Tibial nerve (tissue), 4 donors: Measurements from ENCODE around the gene TSPAN32. TPM values are rescaled to one million over a fixed set of nuclear protein-coding genes. Genes with fewer than 3 reads are reported as not detected.
"Not testable (repeated sequence)": the region's sequence is repeated elsewhere in the genome, so short reads cannot be mapped to it uniquely, and the experiment has no call there.

ENCODE experiments used
- DNase-seq, 2 donors: peaks; one replicate each; pipeline ENCODE4 v3.0.0-alpha.2; 2019; ENCODE audit warnings: low spot score in 2 of 2
- H3K27ac ChIP-seq, 4 donors: fragments of 200-600 bp; sonication (generic) in 3 of 4; one replicate each; pipeline ENCODE4 v1.5.1; 2017 to 2019; ENCODE audit warnings: mild to moderate bottlenecking in 1 of 4
- H3K27me3 ChIP-seq, 2 donors: fragments of 200-600 bp; sonication (generic) in 1 of 2; one replicate each; pipeline versions ENCODE4 v1.5.1 to v1.6.0; 2017 to 2019
- H3K36me3 ChIP-seq, 3 donors: fragments of 200-600 bp; sonication (generic); one replicate each; pipeline ENCODE4 v1.5.1; 2018 to 2019
- H3K4me1 ChIP-seq, 4 donors: fragments of 200-600 bp; sonication (generic) in 3 of 4; one replicate each; pipeline ENCODE4 v1.5.1; 2017 to 2019
- H3K4me3 ChIP-seq, 4 donors: fragments of 200-600 bp; sonication (generic) in 3 of 4; one replicate each; pipeline ENCODE4 v1.5.1; 2017 to 2019; ENCODE audit warnings: mild to moderate bottlenecking in 1 of 4, moderate library complexity in 1 of 4
- H3K9me3 ChIP-seq, 4 donors: fragments of 200-600 bp; sonication (generic) in 3 of 4; one replicate each; pipeline ENCODE4 v1.5.1; 2017 to 2019
- EP300 ChIP-seq, 2 donors: sonication (generic); formaldehyde crosslinking; IDR thresholded peaks; one replicate each; pipeline ENCODE4 v1.6.1; 2017; ENCODE audit warnings: antibody characterized with exemption in 2 of 2, mild to moderate bottlenecking in 1 of 2
- POLR2A ChIP-seq, 2 donors: fragments of 450-650 bp; IDR thresholded peaks; one replicate each; pipeline ENCODE4 v1.6.1; 2017; ENCODE audit warnings: antibody characterized with exemption in 2 of 2, mild to moderate bottlenecking in 2 of 2, moderate library complexity in 2 of 2
- WGBS, 2 donors: methylation state at CpG; one replicate each; pipeline ENCODE4 v1.1.5; 2018; 5-methylcytosine and 5-hydroxymethylcytosine counted together
- total RNA-seq, 4 donors: library from RNA; depleted of rRNA; stranded (reverse); fragments of >200 nt; gene quantifications; one replicate each; pipeline ENCODE4 v1.1.0, GENCODE V29; 2016
- TF ChIP-seq, protein P1 (sequence below), 5 experiments: fragments of 200-600 bp in 3 of 5; fragments of 450-650 bp in 2 of 5; sonication (generic) in 3 of 5; IDR thresholded peaks; one replicate each; pipeline ENCODE4 v1.5.1; 2016 to 2019; ENCODE audit warnings: antibody characterized with exemption in 5 of 5, mild to moderate bottlenecking in 3 of 5, moderate library complexity in 2 of 5

The TSPAN32 gene
- total RNA-seq, 4 donors from 2014 or later = 1.8 to 9.0 (median 5.8) TPM

DNA sequence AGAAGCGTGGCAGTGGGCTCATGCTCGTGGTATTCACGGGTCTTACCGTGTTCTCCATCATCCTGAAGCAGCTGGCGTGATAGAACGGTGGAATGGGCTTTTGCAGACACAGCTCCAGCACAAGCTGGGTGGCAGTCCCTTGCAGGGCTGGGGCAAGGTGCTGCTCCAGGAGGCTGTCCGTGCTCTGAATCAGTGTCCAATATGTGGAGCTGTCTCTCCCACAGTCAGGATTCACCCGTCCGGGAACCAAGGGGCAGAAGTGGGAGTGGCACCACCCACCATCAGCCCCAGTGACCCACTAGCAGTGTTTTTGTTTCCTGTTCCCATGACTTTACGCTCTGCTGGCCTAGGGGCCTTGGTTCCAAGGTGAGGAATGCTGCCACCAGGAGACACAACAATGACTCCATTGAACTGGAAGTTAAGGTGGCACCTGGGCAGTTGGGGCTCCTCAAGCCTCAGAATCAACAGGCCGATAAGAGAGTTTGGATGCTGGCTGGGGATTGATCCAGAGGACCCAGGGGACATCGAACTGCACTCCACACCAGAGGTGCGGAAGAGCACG lies 58.3 kb downstream of the TSPAN32 start:
- TF ChIP-seq POLR2A (IDR thresholded peaks at IDR 0.05) = no peak
- TF ChIP-seq, protein P1, sequence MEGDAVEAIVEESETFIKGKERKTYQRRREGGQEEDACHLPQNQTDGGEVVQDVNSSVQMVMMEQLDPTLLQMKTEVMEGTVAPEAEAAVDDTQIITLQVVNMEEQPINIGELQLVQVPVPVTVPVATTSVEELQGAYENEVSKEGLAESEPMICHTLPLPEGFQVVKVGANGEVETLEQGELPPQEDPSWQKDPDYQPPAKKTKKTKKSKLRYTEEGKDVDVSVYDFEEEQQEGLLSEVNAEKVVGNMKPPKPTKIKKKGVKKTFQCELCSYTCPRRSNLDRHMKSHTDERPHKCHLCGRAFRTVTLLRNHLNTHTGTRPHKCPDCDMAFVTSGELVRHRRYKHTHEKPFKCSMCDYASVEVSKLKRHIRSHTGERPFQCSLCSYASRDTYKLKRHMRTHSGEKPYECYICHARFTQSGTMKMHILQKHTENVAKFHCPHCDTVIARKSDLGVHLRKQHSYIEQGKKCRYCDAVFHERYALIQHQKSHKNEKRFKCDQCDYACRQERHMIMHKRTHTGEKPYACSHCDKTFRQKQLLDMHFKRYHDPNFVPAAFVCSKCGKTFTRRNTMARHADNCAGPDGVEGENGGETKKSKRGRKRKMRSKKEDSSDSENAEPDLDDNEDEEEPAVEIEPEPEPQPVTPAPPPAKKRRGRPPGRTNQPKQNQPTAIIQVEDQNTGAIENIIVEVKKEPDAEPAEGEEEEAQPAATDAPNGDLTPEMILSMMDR (IDR thresholded peaks at IDR 0.05) = no peak
- no peak for TF ChIP-seq EP300 (IDR thresholded peaks at IDR 0.05)
- H3K9me3 ChIP-seq = no peaks in the 10 kb centered on the region
- 82 to 86% methylated on average over 14 of the region's 14 CpGs for WGBS, 2 donors
- peaks cover 0 to 3% (median 0%) of the 10 kb centered on the region in 4 donors for H3K4me1 ChIP-seq
- DNase-seq = no peak
- H3K27me3 ChIP-seq = no peaks in the 10 kb centered on the region
- no peak overlapping the region for H3K27ac ChIP-seq
- no peak overlapping the region for H3K4me3 ChIP-seq
- no peaks in the 10 kb centered on the region for H3K36me3 ChIP-seq

DNA sequence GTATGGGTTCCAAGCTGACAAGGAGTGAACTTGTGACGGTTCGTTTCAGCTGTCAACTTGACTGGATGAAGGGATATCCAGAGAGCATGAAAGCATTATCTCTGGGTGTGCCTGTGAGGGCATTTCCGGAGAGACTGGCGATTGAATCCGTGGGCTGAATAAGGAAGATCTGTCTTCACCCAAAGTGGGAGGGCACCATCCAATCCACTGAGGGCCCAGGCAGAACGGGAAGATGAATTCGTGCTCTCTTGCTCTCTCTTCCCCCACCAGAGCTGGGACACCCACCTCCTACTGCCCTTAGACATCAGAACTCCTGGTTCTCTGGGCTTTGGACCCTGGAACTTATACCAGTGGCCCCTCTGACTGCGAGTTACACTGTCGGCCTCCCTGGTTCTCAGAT lies 59.8 kb downstream of the TSPAN32 start:
- H3K9me3 ChIP-seq = no peaks in the 10 kb centered on the region
- no peak for DNase-seq
- peaks cover 0 to 15% (median 10%) of the 10 kb centered on the region in 4 donors for H3K4me1 ChIP-seq
- WGBS, 2 donors = 68 to 76% methylated on average over 9 of the region's 9 CpGs
- H3K27ac ChIP-seq = no peak overlapping the region
- TF ChIP-seq POLR2A (IDR thresholded peaks at IDR 0.05) = no peak
- TF ChIP-seq, protein P1 (IDR thresholded peaks at IDR 0.05) = no peak
- no peak for TF ChIP-seq EP300 (IDR thresholded peaks at IDR 0.05)
- no peaks in the 10 kb centered on the region for H3K27me3 ChIP-seq
- H3K36me3 ChIP-seq = no peaks in the 10 kb centered on the region
- no peak overlapping the region for H3K4me3 ChIP-seq

DNA sequence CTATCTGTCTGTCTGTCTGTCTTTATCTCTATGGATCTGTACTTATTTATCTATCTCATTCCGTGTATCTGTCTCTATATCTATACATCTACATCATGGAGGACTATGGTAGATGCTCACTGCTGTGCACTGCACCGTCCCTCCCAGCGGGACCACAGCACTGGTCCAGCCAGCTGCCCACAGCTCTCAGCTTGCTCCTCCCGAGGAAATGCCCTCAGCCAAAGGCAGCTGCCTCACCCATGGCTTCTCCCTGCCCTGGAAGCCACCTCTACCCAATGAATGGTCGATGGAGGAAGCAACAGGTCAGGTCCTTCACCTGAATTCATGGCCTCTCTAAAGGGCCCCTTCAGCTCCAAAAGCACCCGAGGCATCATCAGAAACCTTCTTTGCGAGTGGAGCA lies 60.6 kb downstream of the TSPAN32 start:
- TF ChIP-seq POLR2A (IDR thresholded peaks at IDR 0.05) (no peak), EP300 (IDR thresholded peaks at IDR 0.05) (no peak)
- TF ChIP-seq, protein P1 (IDR thresholded peaks at IDR 0.05) = no peak
- DNase-seq = no peak
- Histone ChIP-seq H3K27ac (no peak overlapping the region), H3K27me3 (no peaks in the 10 kb centered on the region), H3K36me3 (no peaks in the 10 kb centered on the region), H3K9me3 (no peaks in the 10 kb centered on the region), H3K4me1 (peaks cover 0 to 23% (median 16%) of the 10 kb centered on the region in 4 donors), H3K4me3 (no peak overlapping the region)
- 89 to 97% methylated on average over 7 of the region's 7 CpGs for WGBS, 2 donors

DNA sequence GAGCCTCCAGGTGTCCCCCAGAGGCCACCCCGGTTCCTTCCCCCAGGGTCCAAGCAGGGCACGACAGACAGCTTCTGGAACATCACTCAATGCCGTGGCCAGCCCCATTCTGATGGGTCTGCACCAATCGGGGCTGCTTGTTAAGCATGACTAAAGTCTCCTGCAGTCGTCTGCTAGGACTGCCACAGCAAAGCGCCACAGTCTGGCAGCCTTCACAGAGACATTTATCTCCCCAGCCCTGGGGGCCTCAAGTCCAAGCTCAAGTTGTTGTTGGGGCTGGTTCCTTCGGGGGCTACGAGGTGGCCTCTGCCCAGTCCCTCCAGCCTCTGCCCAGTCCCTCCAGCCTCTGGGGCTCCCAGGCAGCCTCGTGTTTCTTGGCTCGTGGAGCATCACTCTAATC lies 61.3 kb downstream of the TSPAN32 start:
- no peak for DNase-seq
- 83 to 88% methylated on average over 10 of the region's 10 CpGs for WGBS, 2 donors
- no peaks in the 10 kb centered on the region for H3K36me3 ChIP-seq
- no peaks in the 10 kb centered on the region for H3K27me3 ChIP-seq
- no peak overlapping the region for H3K27ac ChIP-seq
- H3K9me3 ChIP-seq = no peaks in the 10 kb centered on the region
- peaks cover 0 to 31% (median 21%) of the 10 kb centered on the region in 4 donors for H3K4me1 ChIP-seq
- TF ChIP-seq, protein P1 (IDR thresholded peaks at IDR 0.05) = no peak
- TF ChIP-seq POLR2A (IDR thresholded peaks at IDR 0.05) (no peak), EP300 (IDR thresholded peaks at IDR 0.05) (no peak)
- no peak overlapping the region for H3K4me3 ChIP-seq

DNA sequence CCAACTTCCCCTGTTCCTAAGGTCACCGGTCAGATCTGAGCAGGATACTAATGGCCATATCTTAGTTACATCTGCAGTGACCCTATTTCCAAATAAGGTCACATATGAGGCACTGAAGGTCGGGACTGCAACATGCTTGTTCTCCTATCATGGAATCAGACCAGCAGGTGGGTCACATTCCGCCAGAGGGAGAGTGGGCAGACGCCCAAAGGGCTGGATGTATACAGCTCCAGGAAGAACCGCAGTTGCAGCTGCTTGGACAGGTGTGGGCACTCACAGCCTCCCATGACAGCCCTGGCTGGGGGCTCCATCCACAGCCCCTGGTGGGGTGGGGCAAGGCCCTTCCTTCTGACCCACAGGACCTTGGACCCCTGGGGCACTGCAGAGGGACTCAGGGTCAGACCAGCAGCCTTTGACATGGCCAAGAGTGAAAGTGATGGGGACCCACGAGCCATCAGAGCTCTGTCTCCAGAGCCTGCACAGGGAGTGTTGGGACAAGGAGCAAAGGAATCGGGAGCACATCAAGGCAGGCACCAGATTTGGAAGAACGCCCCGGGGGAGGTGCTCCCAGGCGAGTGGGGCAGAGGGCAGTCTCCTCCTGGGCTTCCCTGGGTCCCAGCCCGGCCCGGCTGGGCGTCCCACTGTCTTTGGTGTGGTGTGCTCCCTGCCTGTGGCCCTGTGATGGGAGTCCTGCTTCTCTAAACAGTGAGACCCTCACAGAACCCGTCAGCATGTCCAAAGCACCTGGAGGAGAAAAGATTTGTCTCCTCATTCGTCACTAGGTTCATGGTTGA lies 62.0 kb downstream of the TSPAN32 start:
- WGBS, 2 donors = 89 to 90% methylated on average over 12 to 15 of the region's 15 CpGs
- no peaks in the 10 kb centered on the region for H3K27me3 ChIP-seq
- H3K9me3 ChIP-seq = no peaks in the 10 kb centered on the region
- H3K36me3 ChIP-seq = no peaks in the 10 kb centered on the region
- DNase-seq = no peak
- no peak overlapping the region for H3K27ac ChIP-seq
- no peak overlapping the region for H3K4me3 ChIP-seq
- peaks cover 0 to 31% (median 21%) of the 10 kb centered on the region in 4 donors for H3K4me1 ChIP-seq
- TF ChIP-seq EP300 (IDR thresholded peaks at IDR 0.05) = no peak
- TF ChIP-seq, protein P1 (IDR thresholded peaks at IDR 0.05) = no peak

DNA sequence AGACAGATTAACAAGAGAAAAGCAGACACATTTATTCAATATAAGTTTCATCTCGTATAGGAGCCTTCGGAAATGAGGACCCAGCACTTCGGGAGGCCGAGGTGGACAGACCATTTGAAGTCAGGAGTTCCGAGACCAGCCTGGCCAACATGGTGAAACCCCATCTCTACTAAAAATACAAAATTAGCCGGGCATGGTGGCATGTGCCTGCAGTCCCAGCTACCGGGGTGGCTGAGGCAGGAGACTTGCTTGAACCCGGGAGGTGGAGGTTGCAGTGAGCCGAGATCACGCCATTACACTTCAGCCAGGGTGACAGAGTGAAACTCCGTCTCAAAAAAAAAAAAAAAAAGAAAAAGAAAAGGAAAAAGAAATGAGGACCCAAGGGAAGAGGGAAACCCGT lies 62.6 kb downstream of the TSPAN32 start:
- H3K27ac ChIP-seq = not testable (repeated sequence)

More for the DNA sequence above, 62.6 kb downstream of the TSPAN32 start:
- DNase-seq, H3K36me3 ChIP-seq, H3K4me3 ChIP-seq, H3K9me3 ChIP-seq, H3K27me3 ChIP-seq: not testable (repeated sequence)
- H3K4me1 ChIP-seq = peaks cover 0 to 31% (median 21%) of the 10 kb centered on the region in 4 donors
- WGBS, 2 donors = 92 to 93% methylated on average over 12 of the region's 12 CpGs
